Fibroblast of the conjunctiva (primary cell): ENCODE measurements around the gene LDLRAD3.
"Not testable (repeated sequence)": the region's sequence is repeated elsewhere in the genome, so short reads cannot be mapped to it uniquely, and the experiment has no call there.

Experiments used
- DNase-seq: peaks from one replicate; pipeline ENCODE4 v3.0.0-alpha.2; 2010; ENCODE audit warnings: low read depth

Gene LDLRAD3, protein sequence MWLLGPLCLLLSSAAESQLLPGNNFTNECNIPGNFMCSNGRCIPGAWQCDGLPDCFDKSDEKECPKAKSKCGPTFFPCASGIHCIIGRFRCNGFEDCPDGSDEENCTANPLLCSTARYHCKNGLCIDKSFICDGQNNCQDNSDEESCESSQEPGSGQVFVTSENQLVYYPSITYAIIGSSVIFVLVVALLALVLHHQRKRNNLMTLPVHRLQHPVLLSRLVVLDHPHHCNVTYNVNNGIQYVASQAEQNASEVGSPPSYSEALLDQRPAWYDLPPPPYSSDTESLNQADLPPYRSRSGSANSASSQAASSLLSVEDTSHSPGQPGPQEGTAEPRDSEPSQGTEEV

DNA sequence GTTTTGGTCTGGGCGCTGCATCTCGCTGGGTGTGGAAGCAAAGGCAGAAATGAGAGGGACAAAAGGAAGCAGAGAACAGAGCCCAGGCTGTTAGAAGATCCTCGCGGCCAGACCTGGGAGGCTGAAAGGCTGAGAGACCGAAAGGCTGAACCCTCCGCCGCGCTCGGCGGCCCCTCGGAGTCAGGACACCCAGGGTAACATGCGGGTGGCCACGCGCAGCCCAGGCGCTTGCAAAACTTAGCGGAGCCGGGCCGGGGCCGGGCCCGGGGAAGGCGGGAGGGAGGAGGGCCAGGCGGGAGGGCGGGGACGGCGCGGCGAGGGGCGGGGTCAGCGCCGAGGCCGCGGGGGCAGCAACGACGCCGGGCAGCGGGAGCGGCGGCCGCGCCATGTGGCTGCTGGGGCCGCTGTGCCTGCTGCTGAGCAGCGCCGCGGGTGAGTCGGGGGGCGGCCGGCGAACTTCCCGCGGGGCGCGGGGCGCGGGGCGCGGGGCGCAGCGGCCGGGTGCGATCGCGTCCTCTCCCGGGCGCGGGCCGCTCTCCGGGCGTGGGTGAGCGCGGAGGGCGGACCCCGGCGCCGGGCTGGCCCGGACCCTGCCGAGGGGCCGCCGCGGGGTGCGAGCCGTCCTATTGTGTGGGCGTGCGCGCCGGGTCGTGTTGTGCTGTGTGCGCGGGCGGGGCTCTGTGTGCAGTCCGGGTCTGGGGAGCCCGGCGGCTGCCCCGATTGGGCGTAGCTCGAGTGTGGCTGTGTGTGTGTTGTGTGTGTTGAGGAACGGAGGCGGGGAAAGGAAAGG, at the start of gene LDLRAD3:
Gene LDLRAD3 (plus strand): TSS at position 350 of the 790 bp plus-strand sequence. CDS start 37 bp downstream, at position 387.
- peak; percentile 83 for DNase-seq

DNA sequence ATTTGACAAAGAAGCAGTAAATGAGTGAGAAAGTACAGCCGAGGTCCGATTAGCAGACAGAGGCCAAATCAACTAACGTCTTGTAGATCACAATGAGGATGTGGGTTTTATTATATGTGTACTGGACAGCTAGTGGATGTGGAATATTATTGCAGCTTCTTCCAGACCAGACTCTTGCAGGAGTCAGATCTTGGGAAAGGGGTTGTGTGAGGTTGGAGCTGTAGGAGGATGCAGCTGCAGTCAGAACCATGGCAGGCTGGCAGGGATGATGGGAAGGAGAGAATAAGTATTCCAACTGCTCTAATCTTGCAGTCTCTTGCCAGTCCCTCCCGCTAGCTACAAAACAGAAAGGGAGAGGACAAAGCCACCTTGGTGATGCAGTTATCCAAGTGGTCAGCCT, 46.8 kb upstream of the LDLRAD3 start:
- no peak for DNase-seq

DNA sequence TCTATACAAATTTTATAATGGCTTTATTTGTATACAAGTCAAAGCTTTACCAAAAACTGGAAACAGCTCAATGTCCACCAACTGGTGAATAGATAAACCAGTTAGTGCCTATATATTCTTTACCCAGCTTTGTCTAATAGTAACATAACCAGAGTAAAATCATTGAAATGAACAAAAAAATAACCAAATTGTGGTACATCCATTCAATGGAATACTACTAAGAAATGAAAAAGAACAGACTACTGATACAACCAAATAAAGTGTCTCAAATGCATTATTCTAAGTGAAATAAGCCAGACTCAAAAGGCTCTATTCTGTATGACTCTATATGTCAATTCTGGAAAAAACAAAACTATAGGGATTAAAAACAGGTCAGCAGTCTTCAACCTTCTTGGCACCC, 40.9 kb upstream of the LDLRAD3 start:
- DNase-seq: no peak

DNA sequence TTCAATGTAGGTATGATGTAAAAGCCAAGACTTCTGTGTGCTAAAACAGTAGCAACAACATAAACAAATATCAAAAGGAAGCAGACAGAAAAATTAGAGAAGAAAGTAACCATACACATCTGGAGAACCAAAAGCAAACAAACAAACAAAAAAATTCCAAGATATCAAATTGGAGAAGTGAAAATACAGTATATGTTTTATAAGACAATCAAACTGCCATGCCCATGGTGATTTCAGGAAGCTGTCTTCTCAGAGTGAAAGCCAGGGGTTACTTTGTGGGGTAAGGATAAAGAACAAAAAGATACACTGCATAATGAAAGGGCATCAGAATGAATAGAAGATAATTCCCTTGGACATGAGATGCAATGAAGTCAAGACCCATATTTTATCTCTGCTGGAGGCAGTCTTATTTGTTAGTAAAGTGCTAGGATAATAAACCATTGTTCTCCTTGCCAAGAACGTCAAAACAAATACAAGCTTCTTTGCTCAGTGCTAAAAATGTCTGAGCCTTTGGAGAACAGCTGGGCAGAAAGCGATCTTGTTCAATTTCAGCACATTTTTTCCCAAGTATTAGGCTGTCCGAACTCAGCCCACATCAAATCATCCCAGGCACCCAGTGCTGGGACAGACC, 38.1 kb upstream of the LDLRAD3 start:
- DNase-seq: no peak

DNA sequence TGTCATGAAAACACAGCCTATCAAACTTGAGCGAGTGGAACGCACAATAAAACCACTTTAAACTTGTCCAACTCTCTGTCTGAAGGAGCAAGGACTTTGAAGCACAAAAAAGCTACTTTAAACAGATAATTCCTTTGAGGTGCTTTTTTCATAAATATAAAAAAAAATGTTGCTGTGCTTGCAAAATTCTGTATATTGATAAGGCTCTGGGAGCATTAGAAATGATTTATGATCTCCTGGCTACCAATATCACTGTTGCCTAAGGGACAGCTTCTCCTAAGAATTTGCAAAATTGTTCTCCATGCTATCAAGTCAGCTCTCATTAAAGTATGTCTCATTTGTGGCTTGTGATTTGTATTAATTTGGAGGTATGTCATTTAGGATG, 37.6 kb upstream of the LDLRAD3 start:
- DNase-seq: no peak

DNA sequence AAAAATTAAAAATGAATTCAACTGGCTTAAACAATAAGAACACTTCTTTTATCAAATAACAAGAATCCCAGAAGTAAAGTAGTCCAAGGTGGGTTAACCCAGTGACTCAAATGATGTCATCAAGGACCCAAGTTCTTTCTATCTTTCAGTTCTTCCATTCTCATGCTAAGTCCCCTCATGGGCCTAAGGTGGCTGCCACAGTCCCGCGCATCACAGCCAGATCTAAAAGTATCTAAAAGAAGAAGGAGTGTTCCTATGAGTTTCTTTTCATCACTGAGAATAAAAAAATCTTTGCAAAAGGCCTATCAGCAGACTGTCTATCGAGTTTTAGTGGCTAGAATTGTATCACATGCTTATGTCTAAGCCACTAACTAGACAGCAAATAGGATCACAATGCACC, 37.2 kb upstream of the LDLRAD3 start:
- no peak for DNase-seq

DNA sequence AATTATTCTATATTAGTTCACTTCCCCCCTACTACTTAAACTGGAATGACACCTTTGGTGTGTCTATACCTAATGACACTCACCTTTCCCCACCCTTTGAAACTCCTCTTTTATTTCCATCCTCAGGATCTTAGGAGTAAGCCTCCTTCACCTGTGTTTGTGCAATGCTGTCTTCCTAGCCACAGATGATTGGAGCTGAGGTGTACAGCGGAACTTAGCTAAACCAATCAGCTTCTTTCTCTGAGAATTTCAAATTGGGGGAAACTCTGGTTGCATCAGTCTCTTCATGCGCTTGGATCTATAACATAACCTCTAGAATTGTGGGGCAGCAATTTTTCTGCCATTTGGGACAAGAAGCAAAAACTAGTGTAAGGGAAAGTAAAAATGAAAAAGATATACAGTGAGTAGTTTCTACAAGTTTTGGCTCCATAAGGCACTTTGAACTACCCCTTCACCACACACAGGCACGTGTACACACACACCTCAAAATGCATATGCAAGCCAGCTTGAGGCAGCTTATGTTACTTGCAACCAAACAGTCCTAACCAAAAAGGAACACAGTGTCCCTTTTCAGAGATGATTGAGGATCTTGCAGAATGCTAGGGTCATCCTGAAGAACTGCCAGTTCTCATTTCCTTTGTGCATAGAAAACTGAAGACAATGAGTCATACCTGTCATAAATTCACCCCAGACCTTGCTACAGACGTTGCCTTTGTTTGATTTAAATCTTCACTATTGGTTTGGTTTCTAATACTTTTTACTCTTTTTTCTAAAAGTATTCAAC, 36.0 kb upstream of the LDLRAD3 start:
- peak; percentile 99 for DNase-seq

DNA sequence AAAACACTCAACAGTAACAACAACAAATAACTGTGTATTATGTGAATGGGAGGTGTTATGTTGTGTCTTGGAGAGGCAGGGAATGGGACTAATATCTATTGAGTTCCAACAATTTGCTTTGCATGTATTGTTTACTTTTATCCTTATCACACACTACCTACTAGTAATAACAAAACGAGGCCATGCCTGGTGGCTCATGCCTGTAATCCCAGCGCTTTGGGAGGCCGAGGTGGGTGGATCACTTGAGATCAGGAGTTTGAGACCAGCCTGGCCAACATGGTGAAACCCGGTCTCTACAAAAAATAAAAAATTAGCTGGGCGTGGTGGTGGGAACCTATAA, 35.5 kb upstream of the LDLRAD3 start:
- DNase-seq: not testable (repeated sequence)

DNA sequence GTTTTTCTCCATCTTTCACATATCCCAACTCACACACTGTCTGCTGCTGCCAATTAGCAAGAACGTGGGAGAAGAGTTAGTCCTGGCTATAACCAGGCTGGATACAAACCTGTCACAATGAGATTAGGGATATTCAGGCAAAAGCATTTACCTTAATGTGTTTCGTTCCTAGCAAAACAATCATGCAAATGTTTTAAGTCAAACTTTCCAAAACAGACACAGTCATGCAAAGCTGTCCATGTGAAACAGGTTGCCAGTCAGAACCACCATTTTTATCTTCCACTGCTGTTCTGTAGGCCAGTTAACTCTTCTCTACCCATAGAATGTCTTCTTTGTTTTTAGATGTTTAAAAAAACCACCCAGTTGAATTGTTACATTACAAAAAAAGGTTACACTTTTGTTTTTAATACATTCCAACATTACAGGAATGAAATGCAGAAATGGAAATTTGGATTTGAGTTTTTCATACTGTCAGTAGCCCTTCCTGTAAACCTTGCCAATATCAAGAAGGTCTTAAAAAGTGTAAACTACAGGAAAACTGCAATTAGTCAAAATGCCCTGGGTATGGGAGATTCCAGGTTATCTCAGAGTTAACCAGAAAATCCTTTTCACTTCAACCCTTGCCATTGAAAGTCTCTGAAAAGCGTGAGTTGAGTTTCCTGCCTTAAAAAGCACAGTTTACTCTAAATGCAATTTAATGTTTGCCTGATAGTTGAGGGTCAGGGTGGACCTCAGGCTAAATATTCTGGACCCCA, 34.2 kb upstream of the LDLRAD3 start:
- no peak for DNase-seq

DNA sequence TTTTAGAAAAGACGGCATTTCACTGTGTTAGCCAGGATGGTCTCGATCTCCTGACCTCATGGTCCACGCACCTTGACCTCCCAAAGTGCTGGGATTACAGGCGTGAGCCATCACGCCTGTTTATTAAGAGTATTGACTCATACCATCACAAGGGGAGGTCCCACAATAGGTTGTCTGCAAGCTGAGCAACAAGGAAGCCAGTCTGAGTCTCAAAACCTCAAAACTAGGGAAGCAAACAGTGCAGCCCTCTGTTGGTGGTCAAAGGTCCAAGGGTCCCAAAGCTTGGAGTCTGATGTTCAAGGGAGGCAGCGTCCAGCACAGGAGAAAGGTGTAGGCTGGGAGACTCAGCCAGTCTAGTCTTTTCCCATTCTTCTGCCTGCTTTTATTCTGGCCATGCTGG, 32.8 kb upstream of the LDLRAD3 start:
- DNase-seq: no peak

DNA sequence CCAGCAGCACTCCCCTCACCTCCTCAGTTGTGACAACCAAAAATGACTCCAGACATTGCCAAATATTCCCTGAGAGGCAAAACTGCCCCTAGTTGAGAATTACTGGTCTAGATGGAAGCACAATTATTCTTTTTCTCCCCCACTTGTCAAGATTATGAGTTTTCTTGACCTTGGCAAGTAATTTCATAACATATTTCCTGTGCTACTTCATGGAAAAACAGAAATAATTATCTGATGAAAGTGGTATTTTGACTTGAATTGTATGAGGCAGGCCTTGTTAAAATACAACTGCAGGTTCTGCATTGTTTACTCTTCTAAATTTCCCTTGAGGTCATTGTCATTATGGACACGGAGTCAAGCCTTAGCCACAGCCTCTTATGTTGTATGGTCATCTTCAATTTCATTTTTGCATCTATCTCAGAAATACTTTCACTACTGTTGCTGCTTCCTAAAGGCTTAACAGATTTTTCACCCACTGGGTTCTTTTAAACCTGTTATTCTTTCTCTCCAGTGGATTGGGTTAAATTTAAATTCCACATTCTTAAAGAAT, 32.2 kb upstream of the LDLRAD3 start:
- no peak for DNase-seq

DNA sequence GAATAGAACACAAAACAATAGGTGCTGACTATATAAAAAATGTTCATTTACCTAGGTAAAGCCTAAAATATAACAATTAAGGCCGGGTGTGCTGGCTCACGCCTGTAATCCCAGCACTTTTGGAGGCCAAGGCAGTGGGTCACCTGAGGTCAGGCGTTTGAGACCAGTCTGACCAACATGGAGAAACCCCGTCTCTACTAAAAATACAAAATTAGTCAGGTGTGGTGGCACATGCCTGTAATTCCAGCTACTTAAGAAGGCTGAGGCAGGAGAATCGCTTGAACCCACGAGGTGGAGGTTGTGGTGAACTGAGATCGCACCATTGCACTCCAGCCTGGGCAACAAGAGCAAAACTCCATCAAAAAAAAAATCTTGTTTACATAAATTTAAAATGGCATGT, 31.4 kb upstream of the LDLRAD3 start:
- DNase-seq: not testable (repeated sequence)

DNA sequence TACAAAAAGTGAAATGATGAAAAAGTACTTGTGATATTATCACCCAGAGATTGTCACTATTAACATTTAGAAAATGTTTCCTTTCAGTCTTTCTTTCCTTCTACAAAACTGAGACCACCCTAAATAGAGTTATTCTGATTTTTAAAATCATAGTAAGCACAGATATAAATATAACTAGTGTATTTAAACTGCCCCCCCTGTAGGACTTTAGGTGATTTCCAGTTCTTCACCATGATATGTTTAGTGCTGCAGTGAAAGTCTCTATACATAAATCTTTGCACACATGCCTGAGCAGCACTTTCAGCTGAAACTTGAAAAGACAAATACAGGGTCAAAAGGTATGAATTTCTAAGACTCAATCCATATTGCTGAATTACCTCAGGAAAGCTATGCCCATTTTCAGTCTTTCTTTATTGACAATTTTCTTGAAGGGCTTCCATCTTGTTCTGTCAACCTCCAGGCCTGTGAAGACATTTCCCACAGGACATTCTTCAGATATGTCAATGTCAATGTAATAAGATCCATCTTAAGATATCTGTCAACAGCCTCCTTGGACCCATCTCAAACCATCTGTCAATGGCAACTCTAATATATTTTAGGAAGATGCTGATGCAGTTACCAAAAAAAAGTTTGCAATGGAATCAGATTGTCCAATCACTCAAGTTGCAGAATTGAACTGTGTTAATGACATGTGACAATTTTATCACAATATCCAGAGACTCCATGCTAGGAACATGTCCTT, 30.8 kb upstream of the LDLRAD3 start:
- DNase-seq: no peak

DNA sequence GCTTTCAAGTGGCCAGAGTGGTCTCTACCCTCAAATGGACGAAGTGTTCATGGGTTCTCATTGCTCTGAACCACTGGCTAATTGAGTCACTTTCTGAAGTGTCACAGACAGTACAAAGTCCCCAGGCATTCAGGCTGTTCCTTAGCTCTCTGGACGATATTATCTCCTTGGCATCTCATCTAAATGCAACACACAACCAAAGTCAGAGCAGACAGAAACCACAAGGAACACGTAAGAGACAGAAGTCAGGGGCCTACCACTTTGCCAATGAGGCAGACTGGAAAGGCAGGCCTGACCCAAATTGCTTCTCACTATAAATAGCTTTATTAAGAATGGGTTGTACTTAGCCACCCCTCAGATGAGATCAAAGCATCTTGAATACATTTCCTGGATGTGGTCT, 29.0 kb upstream of the LDLRAD3 start:
- DNase-seq: no peak

DNA sequence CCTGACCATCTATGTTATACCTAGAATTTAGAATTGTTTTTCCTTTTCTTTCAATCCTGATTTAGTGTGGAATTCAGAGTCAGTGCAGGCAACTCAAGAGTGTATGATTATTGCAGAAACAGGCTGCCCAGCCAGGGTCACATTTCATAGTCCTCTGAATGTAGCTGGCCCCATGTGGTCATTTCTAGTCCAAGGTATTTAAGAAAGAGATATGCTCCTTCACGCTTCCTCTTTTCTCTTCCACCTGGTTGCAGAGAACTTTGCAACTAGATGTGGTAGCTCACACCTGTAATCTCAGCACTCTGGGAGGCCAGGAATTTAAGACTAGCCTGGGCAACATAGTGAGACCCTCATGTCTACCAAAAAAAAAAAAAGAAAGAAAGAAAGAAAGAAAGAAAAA, 27.6 kb upstream of the LDLRAD3 start:
- DNase-seq: no peak

DNA sequence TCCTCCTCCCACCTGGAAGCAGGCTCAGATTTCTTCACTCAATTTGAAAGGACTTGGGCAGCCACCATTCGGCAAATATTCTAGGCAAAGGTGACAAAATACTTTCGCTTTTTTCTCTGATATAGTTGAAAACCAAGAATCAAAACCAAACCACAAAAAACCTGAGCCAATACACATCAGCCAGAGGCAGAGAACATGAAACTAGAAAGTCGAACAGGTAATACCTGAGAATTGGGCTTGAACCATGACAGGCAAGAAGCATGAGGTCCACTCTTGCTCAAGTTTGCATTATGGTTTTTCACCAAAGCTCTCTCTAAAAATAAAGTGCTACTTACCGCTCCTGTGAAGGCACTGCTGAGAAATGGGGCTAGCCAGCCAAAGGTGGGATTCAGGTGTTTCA, 26.2 kb upstream of the LDLRAD3 start:
- DNase-seq: no peak

DNA sequence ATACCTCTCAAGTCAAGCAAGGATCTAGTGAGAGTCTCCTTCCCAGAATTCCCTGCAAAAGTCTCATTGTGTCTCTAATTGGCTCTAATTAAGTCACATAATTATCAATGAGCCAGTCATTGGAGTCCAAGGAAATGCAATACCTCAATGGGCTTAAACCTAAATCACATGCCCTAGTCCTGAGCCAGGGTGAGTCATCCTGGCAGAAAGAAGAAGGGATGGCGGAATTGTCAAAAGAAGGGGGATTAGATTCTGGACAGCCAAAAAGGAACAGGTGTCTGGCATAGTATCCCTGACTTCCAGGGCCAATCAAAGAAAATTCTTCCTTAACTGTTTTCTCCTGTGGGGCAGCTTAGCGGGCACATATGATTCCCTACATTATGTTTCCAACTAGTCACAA, 25.1 kb upstream of the LDLRAD3 start:
- no peak for DNase-seq

DNA sequence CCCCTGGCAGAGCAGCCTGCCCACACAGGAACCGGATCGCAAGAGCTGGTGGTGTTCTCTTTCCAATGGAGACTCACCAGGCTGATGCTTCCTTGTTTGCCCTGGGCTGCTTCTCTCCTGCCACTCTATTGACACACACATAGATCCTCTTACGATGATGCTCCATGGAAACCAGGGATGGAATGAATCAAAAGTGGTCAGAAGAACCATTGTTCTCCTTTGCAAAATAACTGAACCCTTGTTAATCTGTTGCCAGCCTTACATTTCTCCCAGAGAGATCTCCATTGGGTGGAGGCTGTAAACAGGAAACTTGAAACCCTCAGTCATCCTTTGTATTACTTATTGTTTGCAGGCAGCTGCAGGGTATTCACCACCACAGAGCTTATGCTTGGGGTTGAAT, 24.6 kb upstream of the LDLRAD3 start:
- DNase-seq: no peak

DNA sequence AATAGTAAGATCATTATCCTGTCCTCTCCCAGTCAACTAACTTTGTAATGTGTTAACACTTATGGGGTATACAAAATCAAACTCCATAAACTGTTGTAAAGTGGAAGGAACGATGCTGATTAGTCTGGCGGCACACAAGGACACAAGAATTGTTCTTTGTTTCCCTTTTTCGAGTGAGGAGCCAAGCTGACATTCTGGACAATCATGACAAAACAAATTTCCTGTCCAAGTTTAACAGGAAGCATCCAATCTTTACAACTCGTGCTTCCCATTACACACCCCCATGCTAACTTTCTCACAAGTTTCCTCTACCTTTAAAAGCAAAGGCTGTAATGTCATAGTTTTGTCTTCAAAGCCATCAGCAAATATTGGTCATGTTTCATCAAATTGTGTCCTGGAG, 20.4 kb upstream of the LDLRAD3 start:
- no peak for DNase-seq

DNA sequence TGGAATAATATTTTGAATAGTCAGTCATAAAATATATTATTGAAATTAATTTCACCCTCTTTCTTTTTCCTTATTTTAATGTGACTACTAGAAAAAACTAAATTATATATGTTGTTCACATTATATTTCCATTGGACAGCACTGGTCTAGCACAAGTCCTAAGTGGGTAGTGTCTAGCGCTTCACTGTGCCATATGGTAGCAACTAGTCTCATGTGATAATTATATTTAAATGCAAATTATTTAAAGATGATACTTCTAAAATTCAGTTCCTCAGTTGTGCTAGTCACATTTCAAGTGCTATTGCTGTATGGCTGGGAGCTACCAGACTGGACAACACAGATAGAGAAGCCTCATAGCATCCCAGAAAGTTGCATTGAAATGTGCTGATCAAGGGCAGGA, 19.1 kb upstream of the LDLRAD3 start:
- DNase-seq: no peak

DNA sequence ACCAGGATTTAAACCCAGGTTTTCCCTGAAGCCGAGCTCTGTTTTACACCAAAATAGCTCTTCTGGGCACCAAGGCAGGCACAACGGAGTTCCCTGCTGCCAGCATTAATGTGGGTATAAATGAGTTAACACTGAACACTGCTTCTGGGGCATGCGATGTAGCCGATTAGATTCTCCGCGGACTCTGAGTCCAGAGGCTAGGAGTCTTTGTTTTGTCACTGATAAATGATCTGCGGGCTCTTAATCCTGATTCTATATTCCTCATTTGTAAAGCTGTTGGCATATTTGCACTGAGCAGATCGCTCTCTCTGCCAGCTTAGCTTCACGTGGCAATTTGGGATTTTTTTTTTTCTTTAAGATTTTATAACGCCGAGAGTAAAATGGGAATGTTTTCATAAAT, 16.8 kb upstream of the LDLRAD3 start:
- no peak for DNase-seq
